NCI-H128 (cell line): ENCODE results near the gene DDB1.
A peak's percentile ranks its signal among the peaks of the same experiment; 100 is the strongest.

Experiments
- DNase-seq: peaks from one replicate; lab custom pipeline; 2025; ENCODE audit not compliant: unreplicated experiment; lab: John Stamatoyannopoulos, UW

Gene DDB1

DNA sequence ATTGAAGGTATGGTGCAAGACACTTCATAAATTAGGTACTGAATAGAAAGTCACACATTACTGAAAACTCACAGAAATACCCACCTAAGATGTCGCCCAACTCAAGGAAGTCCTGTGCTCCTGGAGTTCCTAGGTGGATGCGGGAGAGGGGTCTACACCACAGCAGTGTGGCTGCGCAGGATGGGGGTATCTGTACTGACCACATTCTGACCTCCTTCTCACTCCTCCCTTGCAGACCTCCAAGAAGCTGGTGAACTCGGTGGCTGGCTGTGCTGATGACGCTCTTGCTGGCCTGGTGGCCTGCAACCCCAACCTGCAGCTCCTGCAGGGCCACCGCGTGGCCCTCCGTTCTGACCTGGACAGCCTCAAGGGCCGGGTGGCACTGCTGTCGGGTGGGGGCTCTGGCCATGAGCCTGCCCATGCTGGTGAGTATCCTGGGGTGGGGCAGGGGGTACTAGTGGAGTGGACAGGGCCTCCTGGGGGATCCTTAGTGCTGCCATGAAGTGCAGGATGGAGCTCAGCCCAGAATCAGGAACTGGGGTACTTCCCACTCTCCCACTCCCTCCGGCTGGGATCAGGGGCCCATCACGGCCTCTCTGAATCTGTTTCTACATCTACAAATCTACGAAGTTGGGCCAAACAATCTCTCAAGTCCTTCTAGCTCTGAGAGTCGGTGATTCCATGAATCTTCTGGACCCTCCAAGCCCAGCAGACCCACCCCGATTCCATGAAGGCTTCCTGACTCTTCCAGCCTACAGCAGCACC is 5.0 kb upstream of the DDB1 start:
- DNase-seq: no peak

GRCh38 chr11:61336171-61336935 is 3.4 kb upstream of the DDB1 start:
- DNase-seq: peak; percentile 63

DNA sequence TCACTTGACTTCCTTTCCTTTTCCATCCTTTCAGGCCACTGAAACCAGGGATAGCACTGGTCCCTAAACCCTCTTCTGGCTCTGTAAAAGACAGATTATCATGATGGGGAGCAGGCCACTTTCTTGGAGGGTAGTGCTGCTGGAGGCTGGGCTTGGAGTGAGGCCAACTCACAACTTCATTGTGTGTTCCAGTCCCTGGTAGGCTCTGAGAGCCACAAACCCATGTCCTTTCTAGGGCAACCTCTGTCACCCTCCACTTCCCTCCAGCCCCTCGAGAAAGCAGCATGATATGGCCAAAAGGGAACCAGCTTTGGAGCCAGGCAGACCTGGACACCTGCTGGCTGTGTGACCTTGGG is 2.4 kb upstream of the DDB1 start:
- DNase-seq: no peak

- no peak for DNase-seq
Measured at GRCh38 chr11:61334434-61335354, 1.8 kb upstream of the DDB1 start.

GRCh38 chr11:61333550-61334433 is 887 bp upstream of the DDB1 start:
- DNase-seq: no peak

- no peak for DNase-seq
Measured at GRCh38 chr11:61332281-61332796, 566 bp downstream of the DDB1 start.

GRCh38 chr11:61331651-61332050 is 1.3 kb downstream of the DDB1 start:
- DNase-seq: no peak

GRCh38 chr11:61329871-61330270 is 3.0 kb downstream of the DDB1 start:
- DNase-seq: no peak

DNA sequence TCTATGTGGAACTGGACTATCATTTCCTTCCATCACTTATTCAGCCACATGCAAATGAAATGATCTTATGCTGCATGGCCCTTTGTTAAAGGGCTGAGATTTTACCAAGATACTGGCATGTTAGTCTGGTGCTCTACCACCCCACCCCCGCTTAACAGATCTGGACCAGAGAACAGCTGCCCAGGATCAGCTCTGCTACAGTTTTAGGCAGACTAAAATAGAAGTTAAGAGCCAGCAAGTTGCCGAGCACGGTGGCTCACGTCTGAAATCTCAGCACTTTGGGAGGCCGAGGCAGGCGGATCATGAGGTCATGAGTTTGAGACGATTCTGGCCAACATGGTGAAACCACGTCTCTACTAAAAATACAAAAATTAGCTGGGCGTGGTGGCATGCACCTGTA is 4.6 kb downstream of the DDB1 start:
- DNase-seq: no peak

DNA sequence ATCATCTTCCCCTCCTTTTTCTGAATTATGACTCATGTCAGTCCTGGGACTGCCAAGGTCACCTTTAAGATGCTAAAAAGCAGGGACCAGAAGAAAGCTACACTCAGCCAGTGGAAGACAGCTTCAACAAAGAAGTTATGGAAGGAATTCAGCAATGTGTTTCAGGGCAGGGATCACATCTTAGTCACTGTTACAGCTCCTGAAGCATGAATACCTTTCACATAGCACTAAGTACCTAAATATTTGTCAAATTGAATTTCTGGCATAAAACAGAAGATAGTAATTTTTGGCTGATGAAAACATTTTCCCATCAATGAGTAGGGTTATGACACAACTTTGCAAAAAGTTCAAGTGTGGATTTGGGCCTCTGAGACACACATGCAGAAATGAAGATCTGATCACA is 5.2 kb downstream of the DDB1 start:
- no peak for DNase-seq

GRCh38 chr11:61325649-61326414 is 7.1 kb downstream of the DDB1 start:
- DNase-seq: no peak

GRCh38 chr11:61315260-61315659 is 17.6 kb downstream of the DDB1 start:
- DNase-seq: no peak

DNA sequence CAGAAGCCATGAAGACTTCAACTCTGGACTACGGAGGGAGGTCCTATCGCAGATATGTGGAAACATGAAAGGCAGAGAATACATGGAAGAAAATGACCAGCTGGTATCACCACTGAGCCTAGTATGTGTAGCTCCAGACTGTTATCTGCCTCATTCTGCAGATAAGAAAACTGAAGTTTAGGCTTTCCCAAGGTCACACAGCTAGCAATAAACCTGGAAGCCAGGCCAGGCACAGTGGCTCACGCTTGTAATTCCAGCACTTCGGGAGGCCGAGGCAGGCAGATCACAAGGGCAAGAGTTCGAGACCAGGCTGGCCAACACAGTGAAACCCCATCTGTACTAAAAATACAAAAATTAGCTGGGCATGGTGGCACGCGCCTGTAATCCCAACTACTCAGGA is 22.2 kb downstream of the DDB1 start:
- no peak for DNase-seq

GRCh38 chr11:61309739-61310138 is 23.2 kb downstream of the DDB1 start:
- no peak for DNase-seq

DNA sequence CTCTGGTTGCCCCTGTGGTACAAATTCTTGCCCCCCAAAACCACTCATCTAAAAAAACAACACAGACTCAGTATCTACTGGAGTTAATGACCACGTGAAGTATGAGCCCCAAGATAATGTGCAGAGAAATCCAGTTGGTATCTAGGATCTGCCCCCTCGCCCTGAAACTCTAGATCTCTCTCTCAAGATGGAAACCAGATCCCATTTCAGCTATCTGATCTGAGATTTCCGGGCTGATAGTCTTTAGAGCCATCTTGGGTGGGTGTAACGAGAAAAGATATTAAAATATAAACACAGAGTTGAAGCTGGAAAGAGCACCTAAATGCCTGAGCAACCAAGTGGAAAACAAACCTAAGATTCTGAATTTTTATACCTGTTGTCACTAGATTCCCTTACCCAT is 23.8 kb downstream of the DDB1 start:
- no peak for DNase-seq

DNA sequence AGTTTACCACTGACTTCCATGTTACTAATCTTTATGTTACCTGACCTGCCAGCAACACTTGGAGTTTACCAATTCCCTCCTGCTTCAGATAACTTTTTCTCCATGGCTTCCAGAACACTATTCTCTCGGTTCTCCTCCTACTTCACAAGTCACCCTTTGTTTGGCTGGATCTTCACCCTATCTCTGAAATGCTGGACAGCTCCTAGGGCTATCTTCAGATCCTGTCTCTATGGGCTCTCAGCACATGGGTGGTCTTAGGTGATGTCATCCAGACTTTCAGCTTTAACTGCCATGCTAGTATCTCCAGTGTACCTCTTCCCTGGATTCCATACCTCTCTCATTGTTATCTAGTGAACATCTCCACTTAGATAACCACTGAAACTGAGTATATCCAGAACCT is 25.6 kb downstream of the DDB1 start:
- no peak for DNase-seq

GRCh38 chr11:61306221-61306620 is 26.7 kb downstream of the DDB1 start:
- DNase-seq: no peak

GRCh38 chr11:61305417-61305816 is 27.5 kb downstream of the DDB1 start:
- DNase-seq: no peak

GRCh38 chr11:61303725-61304124 is 29.2 kb downstream of the DDB1 start:
- no peak for DNase-seq

GRCh38 chr11:61302550-61302949 is 30.4 kb downstream of the DDB1 start:
- DNase-seq: no peak
